ENCODE results near the gene IKBIP. TPM values are rescaled to one million over a fixed set of nuclear protein-coding genes. Genes with fewer than 3 reads are reported as not detected.
"Not testable (repeated sequence)": the region's sequence is repeated elsewhere in the genome, so short reads cannot be mapped to it uniquely, and the experiment has no call there.

IKBIP gene
- total RNA-seq, 2 experiments from 2014 or later, result 24.9 to 26.2 TPM

- intact Hi-C loops (cut with micrococcal nuclease), result loop anchor here (1.0 to 5.0 kb wide), 5 partner anchors 26 to 90 kb away; partner anchors contain the start of gene IKBIP
- peak overlapping the region; percentile 97 for H3K27ac Mint-ChIP-seq
- peak overlapping the region; percentile 91 for H3K4me3 Mint-ChIP-seq
- H3K27me3 Mint-ChIP-seq, result no peaks in the 10 kb centered on the region
- peaks cover 30% of the 10 kb centered on the region for H3K36me3 Mint-ChIP-seq
- CTCF ChIA-PET, result interaction anchor here (0.7 to 5.1 kb wide), 8 partner anchors 18 to 77 kb away, joined by 3 to 42 read pairs (median 3); no protein-coding TSS in a partner anchor
- H3K9me3 Mint-ChIP-seq, result no peaks in the 10 kb centered on the region
- POLR2A ChIA-PET, result interaction anchor here (0.6 to 5.5 kb wide), 12 partner anchors 10 to 149 kb away, joined by 3 to 40 read pairs (median 4); partner anchors contain the start of genes APAF1, IKBIP and TMPO
- no peak for DNase-seq
- H3K4me1 Mint-ChIP-seq (ENCODE audit: low read depth), result peaks cover 25% of the 10 kb centered on the region
These were observed 51.7 kb downstream of the IKBIP start for GRCh38 chr12:98592825-98593322.

DNA sequence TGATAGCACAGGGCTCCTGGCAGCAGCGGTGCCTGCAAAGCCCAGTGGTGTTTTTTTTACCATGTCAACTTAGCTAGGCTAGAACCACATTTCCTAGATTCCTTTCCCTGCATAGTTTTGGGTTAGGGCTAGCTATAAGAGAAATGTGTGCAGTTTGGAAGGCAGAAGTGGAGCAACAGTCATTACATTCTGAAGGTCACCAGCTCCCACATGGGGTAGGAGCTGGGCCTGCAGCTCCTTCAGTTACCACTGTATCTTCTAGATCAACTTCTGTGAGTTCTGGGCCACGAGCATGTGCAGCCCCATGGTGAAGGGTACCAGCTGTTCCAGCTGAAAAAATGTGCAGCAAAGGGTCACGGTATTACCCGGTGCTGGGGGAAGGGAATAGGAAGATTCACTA, 53.4 kb downstream of the IKBIP start:
- H3K36me3 Mint-ChIP-seq, result peaks cover 18% of the 10 kb centered on the region
- DNase-seq, result no peak
- CTCF ChIA-PET, result interaction anchor here (1.0 kb wide), 1 partner anchor 25 kb away, joined by 3 read pairs; no protein-coding TSS in a partner anchor
- H3K27ac Mint-ChIP-seq, result no peak overlapping the region
- H3K4me3 Mint-ChIP-seq, result no peak overlapping the region
- H3K4me1 Mint-ChIP-seq (ENCODE audit: low read depth), result peaks cover 17% of the 10 kb centered on the region
- POLR2A ChIA-PET, result no interaction called here
- intact Hi-C loops (cut with micrococcal nuclease), result loop anchor here (5.0 kb wide), 1 partner anchor 44 kb away; no protein-coding TSS in a partner anchor
- no peaks in the 10 kb centered on the region for H3K9me3 Mint-ChIP-seq
- no peaks in the 10 kb centered on the region for H3K27me3 Mint-ChIP-seq

DNA sequence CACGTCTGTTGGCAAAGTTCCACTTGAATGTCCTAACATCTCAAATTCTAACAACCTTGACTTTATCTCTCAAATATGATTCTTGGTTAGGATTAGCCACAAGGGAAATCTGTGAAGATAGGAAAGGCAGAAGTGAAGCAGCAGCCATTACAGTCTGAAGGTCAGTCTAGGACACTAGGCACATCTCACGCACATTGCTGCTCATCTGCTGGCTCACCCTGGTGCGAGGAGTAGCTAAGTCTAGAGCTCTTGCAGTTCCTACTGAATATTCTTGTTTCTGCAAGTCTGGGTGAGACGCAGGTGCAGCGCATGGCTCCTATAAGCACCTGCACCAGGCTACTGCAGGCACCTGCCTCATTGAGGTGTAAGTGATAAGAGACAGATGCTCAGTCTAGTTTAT, 57.5 kb downstream of the IKBIP start:
- peaks cover 2% of the 10 kb centered on the region for H3K4me1 Mint-ChIP-seq (ENCODE audit: low read depth)
- no peaks in the 10 kb centered on the region for H3K27me3 Mint-ChIP-seq

GRCh38 chr12:98582093-98582492, 62.5 kb downstream of the IKBIP start:
- Mint-ChIP-seq H3K27ac (no peak overlapping the region), H3K4me1 (ENCODE audit: low read depth) (no peaks in the 10 kb centered on the region), H3K9me3 (no peaks in the 10 kb centered on the region), H3K27me3 (no peaks in the 10 kb centered on the region), H3K36me3 (no peaks in the 10 kb centered on the region), H3K4me3 (no peak overlapping the region)
- ChIA-PET POLR2A (no interaction called here), CTCF (no interaction called here)
- intact Hi-C loops (cut with micrococcal nuclease), result no loop called here
- DNase-seq, result no peak

More for the DNA sequence above, 57.5 kb downstream of the IKBIP start:
- H3K27ac Mint-ChIP-seq, result no peak overlapping the region
- no peak overlapping the region for H3K4me3 Mint-ChIP-seq
- CTCF ChIA-PET, result interaction anchor here (0.8 kb wide), 1 partner anchor 20 kb away, joined by 3 read pairs; no protein-coding TSS in a partner anchor
- intact Hi-C loops (cut with micrococcal nuclease), result no loop called here
- H3K36me3 Mint-ChIP-seq, result no peaks in the 10 kb centered on the region
- no peaks in the 10 kb centered on the region for H3K9me3 Mint-ChIP-seq
- no peak for DNase-seq
- POLR2A ChIA-PET, result no interaction called here

GRCh38 chr12:98581101-98581500, 63.5 kb downstream of the IKBIP start:
- intact Hi-C loops (cut with micrococcal nuclease), result no loop called here
- no peak for DNase-seq
- CTCF ChIA-PET, result no interaction called here
- H3K36me3 Mint-ChIP-seq, result no peaks in the 10 kb centered on the region
- H3K27ac Mint-ChIP-seq, result no peak overlapping the region
- no peaks in the 10 kb centered on the region for H3K9me3 Mint-ChIP-seq
- POLR2A ChIA-PET, result no interaction called here
- H3K4me3 Mint-ChIP-seq, result no peak overlapping the region
- H3K27me3 Mint-ChIP-seq, result no peaks in the 10 kb centered on the region
- no peaks in the 10 kb centered on the region for H3K4me1 Mint-ChIP-seq (ENCODE audit: low read depth)

DNA sequence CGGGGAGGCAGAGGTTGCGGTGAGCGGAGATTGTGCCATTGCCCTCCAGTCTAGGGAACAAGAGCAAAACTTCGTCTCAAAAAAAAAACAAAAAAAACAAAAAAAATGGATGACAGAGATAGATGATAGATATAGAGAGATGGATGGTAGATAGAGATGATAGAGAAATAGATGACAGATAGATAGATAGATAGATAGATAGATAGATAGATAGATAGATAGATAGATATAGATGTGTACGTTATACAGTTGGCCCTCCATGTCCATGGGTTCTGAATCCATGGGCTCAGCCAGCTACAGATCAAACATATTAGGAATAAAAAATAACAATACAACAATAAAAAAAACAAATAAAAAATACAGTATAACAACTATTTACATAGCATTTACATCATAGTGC, 63.9 kb downstream of the IKBIP start:
- no peaks in the 10 kb centered on the region for H3K9me3 Mint-ChIP-seq
- POLR2A ChIA-PET, result no interaction called here
- DNase-seq, result no peak
- intact Hi-C loops (cut with micrococcal nuclease), result no loop called here
- CTCF ChIA-PET, result no interaction called here
- H3K27me3 Mint-ChIP-seq, result no peaks in the 10 kb centered on the region
- no peak overlapping the region for H3K27ac Mint-ChIP-seq
- H3K36me3 Mint-ChIP-seq, result no peaks in the 10 kb centered on the region
- H3K4me1 Mint-ChIP-seq (ENCODE audit: low read depth), result no peaks in the 10 kb centered on the region
- H3K4me3 Mint-ChIP-seq, result no peak overlapping the region

- no peak overlapping the region for H3K27ac Mint-ChIP-seq
- DNase-seq, result no peak
- H3K4me3 Mint-ChIP-seq, result no peak overlapping the region
- H3K36me3 Mint-ChIP-seq, result no peaks in the 10 kb centered on the region
- H3K9me3 Mint-ChIP-seq, result no peaks in the 10 kb centered on the region
- ChIA-PET CTCF (no interaction called here), POLR2A (no interaction called here)
- H3K27me3 Mint-ChIP-seq, result no peaks in the 10 kb centered on the region
- intact Hi-C loops (cut with micrococcal nuclease), result no loop called here
- H3K4me1 Mint-ChIP-seq (ENCODE audit: low read depth), result no peaks in the 10 kb centered on the region
These were observed 64.8 kb downstream of the IKBIP start for GRCh38 chr12:98579835-98580234.

GRCh38 chr12:98579347-98579746, 65.2 kb downstream of the IKBIP start:
- no peaks in the 10 kb centered on the region for H3K27me3 Mint-ChIP-seq
- H3K36me3 Mint-ChIP-seq, result no peaks in the 10 kb centered on the region
- POLR2A ChIA-PET, result interaction anchor here (0.7 kb wide), 1 partner anchor 97 kb away, joined by 3 read pairs; no protein-coding TSS in a partner anchor
- intact Hi-C loops (cut with micrococcal nuclease), result no loop called here
- H3K4me3 Mint-ChIP-seq, result no peak overlapping the region
- H3K27ac Mint-ChIP-seq, result no peak overlapping the region
- no peaks in the 10 kb centered on the region for H3K4me1 Mint-ChIP-seq (ENCODE audit: low read depth)
- CTCF ChIA-PET, result interaction anchor here (1.2 kb wide), 1 partner anchor 12 kb away, joined by 3 read pairs; no protein-coding TSS in a partner anchor
- no peak for DNase-seq
- H3K9me3 Mint-ChIP-seq, result no peaks in the 10 kb centered on the region

DNA sequence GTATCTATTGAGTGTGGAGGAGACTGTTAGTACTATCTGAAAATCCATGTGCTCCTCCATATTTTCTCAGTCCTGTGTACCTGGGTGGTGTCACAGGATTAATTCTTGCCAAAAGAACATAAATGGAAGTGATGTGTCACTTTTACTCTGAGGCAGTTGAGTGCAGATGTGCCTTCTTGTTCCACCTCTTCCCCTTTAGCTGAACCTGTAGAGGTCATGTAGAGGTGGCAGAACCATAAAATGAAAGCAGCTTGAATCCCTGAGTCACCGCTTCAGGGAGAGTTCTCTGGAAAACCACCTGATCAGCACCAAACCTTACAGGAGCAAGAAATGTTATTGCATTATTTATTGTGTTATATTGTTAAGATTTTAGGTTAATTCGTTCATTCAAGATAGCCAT, 65.8 kb downstream of the IKBIP start:
- Mint-ChIP-seq H3K27ac (no peak overlapping the region), H3K36me3 (no peaks in the 10 kb centered on the region), H3K9me3 (no peaks in the 10 kb centered on the region), H3K4me1 (ENCODE audit: low read depth) (no peaks in the 10 kb centered on the region), H3K4me3 (no peak overlapping the region), H3K27me3 (no peaks in the 10 kb centered on the region)
- no peak for DNase-seq
- intact Hi-C loops (cut with micrococcal nuclease), result no loop called here
- ChIA-PET CTCF (interaction anchor here (1.2 kb wide), 1 partner anchor 12 kb away, joined by 3 read pairs; no protein-coding TSS in a partner anchor), POLR2A (interaction anchor here (0.7 kb wide), 1 partner anchor 97 kb away, joined by 3 read pairs; no protein-coding TSS in a partner anchor)

- Mint-ChIP-seq H3K4me3 (no peak overlapping the region), H3K9me3 (no peaks in the 10 kb centered on the region), H3K36me3 (no peaks in the 10 kb centered on the region), H3K4me1 (ENCODE audit: low read depth) (no peaks in the 10 kb centered on the region), H3K27ac (no peak overlapping the region), H3K27me3 (no peaks in the 10 kb centered on the region)
- intact Hi-C loops (cut with micrococcal nuclease), result no loop called here
- no peak for DNase-seq
- POLR2A ChIA-PET, result interaction anchor here (0.7 kb wide), 1 partner anchor 98 kb away, joined by 3 read pairs; no protein-coding TSS in a partner anchor
- CTCF ChIA-PET, result interaction anchor here (1.2 kb wide), 1 partner anchor 11 kb away, joined by 3 read pairs; no protein-coding TSS in a partner anchor
These were observed 66.2 kb downstream of the IKBIP start for GRCh38 chr12:98578392-98578791.

DNA sequence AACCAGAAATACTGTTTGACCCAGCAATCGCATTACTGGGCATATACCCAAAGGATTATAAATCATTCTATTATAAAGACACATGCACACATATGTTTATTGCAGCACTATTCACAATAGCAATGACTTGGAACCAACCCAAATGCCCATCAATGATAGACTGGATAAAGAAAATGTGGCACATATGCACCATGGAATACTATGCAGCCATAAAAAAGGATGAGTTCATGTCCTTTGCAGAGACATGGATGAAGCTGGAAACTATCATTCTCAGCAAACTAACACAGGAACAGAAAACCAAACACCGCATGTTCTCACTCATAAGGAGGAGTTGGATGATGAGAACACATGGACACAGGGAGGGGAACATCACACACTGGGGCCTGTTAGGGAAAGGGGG, 67.8 kb downstream of the IKBIP start:
- H3K4me1 Mint-ChIP-seq (ENCODE audit: low read depth); H3K27me3 Mint-ChIP-seq; DNase-seq; H3K36me3 Mint-ChIP-seq; H3K27ac Mint-ChIP-seq; H3K9me3 Mint-ChIP-seq; intact Hi-C loops (cut with micrococcal nuclease); POLR2A ChIA-PET; H3K4me3 Mint-ChIP-seq: not testable (repeated sequence)
- CTCF ChIA-PET, result interaction anchor here (1.2 kb wide), 1 partner anchor 10 kb away, joined by 4 read pairs; no protein-coding TSS in a partner anchor

- Mint-ChIP-seq H3K9me3 (no peaks in the 10 kb centered on the region), H3K36me3 (no peaks in the 10 kb centered on the region), H3K27me3 (no peaks in the 10 kb centered on the region), H3K4me3 (no peak overlapping the region), H3K4me1 (ENCODE audit: low read depth) (no peaks in the 10 kb centered on the region), H3K27ac (no peak overlapping the region)
- no peak for DNase-seq
- ChIA-PET CTCF (interaction anchor here (0.6 to 1.4 kb wide), 5 partner anchors 8 to 379 kb away, joined by 3 to 7 read pairs (median 4); no protein-coding TSS in a partner anchor), POLR2A (interaction anchor here (0.6 kb wide), 1 partner anchor 20 kb away, joined by 3 read pairs; no protein-coding TSS in a partner anchor)
- intact Hi-C loops (cut with micrococcal nuclease), result no loop called here
These were observed 69.6 kb downstream of the IKBIP start for GRCh38 chr12:98575013-98575412.
